Suprapubic skin (tissue), 4 donors: Measurements from ENCODE around the gene SPOPL. TPM values are rescaled to one million over a fixed set of nuclear protein-coding genes. Genes with fewer than 3 reads are reported as not detected.

Experiments used
- DNase-seq, 2 donors: peaks; one replicate each; pipeline ENCODE4 v3.0.0-alpha.2; 2019; ENCODE audit warnings: low spot score in 2 of 2
- H3K27ac ChIP-seq: fragments of 200-600 bp; sonication (generic); one replicate; pipeline ENCODE4 v1.5.1; 2019
- H3K27me3 ChIP-seq: fragments of 200-600 bp; sonication (generic); one replicate; pipeline ENCODE4 v1.5.1; 2019
- H3K36me3 ChIP-seq: fragments of 200-600 bp; sonication (generic); one replicate; pipeline ENCODE4 v1.5.1; 2019
- H3K4me1 ChIP-seq: fragments of 200-600 bp; sonication (generic); one replicate; pipeline ENCODE4 v1.5.1; 2019
- H3K4me3 ChIP-seq: fragments of 200-600 bp; sonication (generic); one replicate; pipeline ENCODE4 v1.5.1; 2019; ENCODE audit warnings: mild to moderate bottlenecking
- H3K9me3 ChIP-seq: fragments of 200-600 bp; sonication (generic); one replicate; pipeline ENCODE4 v1.5.1; 2019
- CTCF ChIP-seq, 2 donors: fragments of 200-600 bp in 1 of 2; fragments of 450-650 bp in 1 of 2; sonication (generic) in 1 of 2; IDR thresholded peaks; one replicate each; pipeline ENCODE4 v1.5.1; 2016 to 2019; ENCODE audit warnings: antibody characterized with exemption in 2 of 2, mild to moderate bottlenecking in 1 of 2, moderate library complexity in 1 of 2
- EP300 ChIP-seq: sonication (generic); formaldehyde crosslinking; IDR thresholded peaks from one replicate; pipeline ENCODE4 v1.6.1; 2017; ENCODE audit warnings: antibody characterized with exemption
- POLR2A ChIP-seq, 2 donors: fragments of 450-650 bp; IDR thresholded peaks; one replicate each; pipeline ENCODE4 v1.6.1; 2017; ENCODE audit warnings: antibody characterized with exemption in 2 of 2, mild to moderate bottlenecking in 2 of 2, moderate library complexity in 2 of 2
- POLR2AphosphoS5 ChIP-seq, 3 donors: sonication (generic); formaldehyde crosslinking; IDR thresholded peaks; one replicate each; pipeline ENCODE4 v1.6.1; 2017; ENCODE audit warnings: antibody characterized with exemption in 3 of 3
- WGBS: methylation state at CpG from one replicate; pipeline ENCODE4 v1.1.5; 2018; 5-methylcytosine and 5-hydroxymethylcytosine counted together
- total RNA-seq, 4 donors: library from RNA; depleted of rRNA; stranded (reverse); fragments of >200 nt; gene quantifications; one replicate each; pipeline ENCODE4 v1.1.0, GENCODE V29; 2016

Gene SPOPL
- total RNA-seq, 4 donors from 2014 or later = 24.8 to 42.4 (median 31.2) TPM

DNA sequence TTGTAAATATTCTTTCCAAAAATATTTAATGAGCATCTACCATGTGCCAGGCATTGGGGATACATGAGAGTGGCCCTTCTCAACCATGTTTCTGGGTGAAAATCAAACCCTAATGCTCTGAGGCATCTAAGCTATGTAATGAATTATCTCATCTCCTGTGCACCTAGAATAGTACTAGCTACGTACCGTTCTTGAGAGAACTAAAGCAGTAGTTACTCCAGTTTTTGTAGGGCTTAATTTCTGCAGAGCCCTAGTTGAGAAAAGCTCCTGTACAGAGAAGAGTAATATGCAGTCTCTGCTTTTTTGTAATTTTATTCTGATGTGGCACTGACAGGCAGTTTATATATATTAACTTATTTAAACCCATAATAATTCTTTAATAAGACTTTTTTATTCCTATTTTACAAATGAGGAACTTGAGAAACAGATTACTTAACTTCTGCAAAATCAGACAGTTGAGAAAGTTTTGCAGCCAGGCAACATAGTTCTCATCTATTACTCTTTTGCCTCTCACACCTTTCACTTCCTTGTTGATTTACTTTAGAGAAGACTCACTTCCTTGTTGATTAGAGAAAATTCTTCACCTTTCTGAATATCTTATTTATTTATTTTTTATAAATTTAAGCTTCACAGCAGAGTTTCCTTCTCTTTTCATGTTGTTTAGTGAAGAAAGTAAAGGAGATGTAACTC, 3.1 kb downstream of the SPOPL start:
- H3K27me3 ChIP-seq = no peaks in the 10 kb centered on the region
- no peaks in the 10 kb centered on the region for H3K36me3 ChIP-seq
- H3K27ac ChIP-seq = peak overlapping the region; percentile 5
- TF ChIP-seq EP300 (no peak), POLR2A (IDR thresholded peaks at IDR 0.05) (no peak), CTCF (IDR thresholded peaks at IDR 0.05) (no peak), POLR2AphosphoS5 (IDR thresholded peaks at IDR 0.05) (no peak)
- peaks cover 59% of the 10 kb centered on the region for H3K4me1 ChIP-seq
- no peak for DNase-seq
- no peaks in the 10 kb centered on the region for H3K9me3 ChIP-seq
- H3K4me3 ChIP-seq = peak overlapping the region; percentile 99
- WGBS = 15% methylated on average over 2 of the region's 2 CpGs

GRCh38 chr2:138507267-138507666, 5.7 kb downstream of the SPOPL start:
- no peak overlapping the region for H3K4me3 ChIP-seq
- DNase-seq = no peak
- WGBS = 70% methylated on average over 4 of the region's 4 CpGs
- peaks cover 45% of the 10 kb centered on the region for H3K4me1 ChIP-seq
- no peaks in the 10 kb centered on the region for H3K36me3 ChIP-seq
- H3K27ac ChIP-seq = no peak overlapping the region
- no peaks in the 10 kb centered on the region for H3K9me3 ChIP-seq
- H3K27me3 ChIP-seq = no peaks in the 10 kb centered on the region
- TF ChIP-seq EP300 (no peak), POLR2A (IDR thresholded peaks at IDR 0.05) (no peak), CTCF (IDR thresholded peaks at IDR 0.05) (no peak), POLR2AphosphoS5 (IDR thresholded peaks at IDR 0.05) (no peak)

GRCh38 chr2:138510319-138510718, 8.7 kb downstream of the SPOPL start:
- WGBS = 84% methylated on average over 3 of the region's 3 CpGs
- no peak overlapping the region for H3K27ac ChIP-seq
- no peaks in the 10 kb centered on the region for H3K27me3 ChIP-seq
- TF ChIP-seq POLR2AphosphoS5 (IDR thresholded peaks at IDR 0.05) (no peak), EP300 (no peak), POLR2A (IDR thresholded peaks at IDR 0.05) (no peak), CTCF (IDR thresholded peaks at IDR 0.05) (no peak)
- no peaks in the 10 kb centered on the region for H3K36me3 ChIP-seq
- DNase-seq = no peak
- H3K4me1 ChIP-seq = peaks cover 35% of the 10 kb centered on the region
- H3K4me3 ChIP-seq = no peak overlapping the region
- H3K9me3 ChIP-seq = no peaks in the 10 kb centered on the region

GRCh38 chr2:138512672-138513071, 11.1 kb downstream of the SPOPL start:
- no peak for TF ChIP-seq CTCF (IDR thresholded peaks at IDR 0.05)
- TF ChIP-seq EP300 = no peak
- no peak for TF ChIP-seq POLR2AphosphoS5 (IDR thresholded peaks at IDR 0.05)
- no peak for TF ChIP-seq POLR2A (IDR thresholded peaks at IDR 0.05)
- Histone ChIP-seq H3K9me3 (no peaks in the 10 kb centered on the region), H3K27me3 (no peaks in the 10 kb centered on the region), H3K4me1 (peaks cover 35% of the 10 kb centered on the region), H3K36me3 (no peaks in the 10 kb centered on the region), H3K4me3 (no peak overlapping the region), H3K27ac (no peak overlapping the region)
- 71% methylated on average over 1 of the region's 1 CpG for WGBS
- DNase-seq = no peak

DNA sequence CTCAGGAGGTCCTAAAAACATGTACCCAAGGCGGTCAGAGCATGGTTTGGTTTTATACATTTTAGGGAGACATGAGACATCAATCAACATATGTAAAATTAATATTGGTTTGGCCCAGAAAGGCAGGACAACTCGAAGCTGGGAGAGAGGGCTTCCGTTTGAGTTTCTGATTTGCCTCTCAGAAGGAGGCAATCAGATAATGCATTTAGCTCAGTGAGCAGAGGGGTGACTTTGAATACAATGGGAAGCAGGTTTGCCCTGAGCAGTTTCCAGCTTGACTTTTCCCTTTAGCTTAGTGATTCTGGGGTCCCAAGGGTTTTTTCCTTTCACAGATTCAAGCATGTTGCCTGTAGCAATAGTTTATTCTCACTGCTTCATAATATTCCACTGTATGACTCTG, 12.6 kb downstream of the SPOPL start:
- H3K4me1 ChIP-seq = peaks cover 31% of the 10 kb centered on the region
- DNase-seq = no peak
- TF ChIP-seq CTCF (IDR thresholded peaks at IDR 0.05) = no peak
- no peaks in the 10 kb centered on the region for H3K36me3 ChIP-seq
- no peak overlapping the region for H3K4me3 ChIP-seq
- 77% methylated on average over 3 of the region's 3 CpGs for WGBS
- H3K27ac ChIP-seq = no peak overlapping the region
- H3K27me3 ChIP-seq = no peaks in the 10 kb centered on the region
- H3K9me3 ChIP-seq = no peaks in the 10 kb centered on the region
